ENCODE data around the gene FLYWCH1. TPM values are rescaled to one million over a fixed set of nuclear protein-coding genes. Genes with fewer than 3 reads are reported as not detected.

Gene FLYWCH1
- total RNA-seq, 1 donor from 2014 or later, result 34.7 TPM

DNA sequence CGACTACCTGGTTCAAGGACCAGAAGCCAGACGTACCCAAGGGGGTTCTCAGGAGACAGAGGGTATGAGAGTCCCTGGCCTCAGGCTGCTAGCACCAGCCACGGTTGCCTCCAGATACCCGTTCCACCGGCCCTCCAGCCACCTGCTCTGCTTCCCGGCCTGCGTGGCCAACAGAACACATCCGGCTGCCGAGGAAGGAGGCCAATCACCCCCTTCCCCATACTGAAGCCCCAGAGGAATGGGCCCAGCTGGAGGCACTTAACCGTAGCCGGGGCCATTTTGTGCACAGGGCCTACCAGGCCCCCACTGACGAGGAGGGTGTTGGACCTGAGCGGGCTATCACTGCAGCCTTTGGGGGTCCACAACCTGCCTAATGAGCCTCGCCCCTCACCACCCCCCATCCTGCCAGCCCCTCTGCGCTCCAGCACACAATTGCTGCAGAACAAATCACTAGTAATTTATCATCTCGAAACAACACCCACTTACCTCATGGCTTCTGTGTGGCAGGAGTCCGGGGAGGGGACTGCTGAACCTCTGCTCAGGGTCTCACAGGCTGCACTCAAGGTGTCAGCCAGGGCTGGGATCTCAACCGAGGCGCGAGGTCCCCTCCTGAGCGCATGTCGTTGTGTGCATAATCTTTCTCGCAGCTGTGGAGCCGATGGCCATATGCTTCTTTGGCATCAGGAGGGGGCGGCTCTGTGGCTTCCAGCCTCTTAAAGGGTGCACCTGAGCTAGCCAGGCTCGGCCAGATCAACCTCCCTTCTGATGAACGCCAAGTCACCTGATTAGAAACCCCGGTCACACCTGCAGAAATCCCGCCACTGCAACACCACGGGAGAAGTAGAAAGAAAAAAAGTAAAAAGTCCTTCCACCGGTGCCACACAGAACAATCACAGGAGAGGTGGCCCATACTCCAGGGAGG, 42.2 kb downstream of the FLYWCH1 start:
- no peak overlapping the region for H3K27ac ChIP-seq
- DNase-seq, result no peak
- ATAC-seq, result no peak

DNA sequence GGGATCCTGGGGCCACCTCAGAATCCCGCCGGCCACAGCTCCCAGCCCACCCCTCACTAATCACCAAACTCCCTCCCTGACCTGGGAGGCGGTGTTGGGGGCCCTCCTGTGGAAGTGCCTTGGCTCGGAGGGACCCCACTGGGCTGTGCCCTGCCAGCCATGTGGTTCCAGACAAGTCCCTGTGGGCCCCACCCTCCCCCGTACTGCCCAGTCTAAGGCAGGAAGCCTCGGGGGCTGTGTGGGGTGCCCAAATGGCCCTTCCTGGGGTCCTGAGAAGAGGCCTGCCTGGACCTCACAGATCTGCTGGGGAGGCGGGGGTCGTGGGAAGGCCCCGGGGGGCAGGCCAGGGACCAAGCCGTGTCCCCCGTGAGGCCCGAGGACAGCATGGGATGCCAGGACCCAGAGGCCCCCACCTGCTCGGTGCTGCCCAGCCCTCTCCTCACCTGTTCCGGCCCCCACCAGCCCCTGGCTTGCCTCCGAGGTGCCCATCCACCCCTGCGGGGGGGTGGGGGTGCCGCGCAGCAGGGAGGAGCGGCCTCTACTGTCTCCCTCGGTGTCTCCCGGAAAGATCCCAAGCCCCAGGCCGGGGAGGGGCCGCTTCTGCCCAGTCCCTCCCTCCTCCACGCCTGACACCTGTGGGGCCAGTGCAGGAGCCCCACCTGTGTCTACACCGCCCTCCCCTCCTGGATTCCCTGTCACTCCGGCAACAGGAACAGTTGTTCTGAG, 43.1 kb downstream of the FLYWCH1 start:
- H3K9me3 ChIP-seq, result no peaks in the 10 kb centered on the region
- H3K4me3 ChIP-seq, result no peak overlapping the region
- intact Hi-C loops (cut with DNase I), result no loop called here
- ATAC-seq (peak in 1 of 2 donors; percentile 5), DNase-seq (no peak)
- TF ChIP-seq, protein P1, sequence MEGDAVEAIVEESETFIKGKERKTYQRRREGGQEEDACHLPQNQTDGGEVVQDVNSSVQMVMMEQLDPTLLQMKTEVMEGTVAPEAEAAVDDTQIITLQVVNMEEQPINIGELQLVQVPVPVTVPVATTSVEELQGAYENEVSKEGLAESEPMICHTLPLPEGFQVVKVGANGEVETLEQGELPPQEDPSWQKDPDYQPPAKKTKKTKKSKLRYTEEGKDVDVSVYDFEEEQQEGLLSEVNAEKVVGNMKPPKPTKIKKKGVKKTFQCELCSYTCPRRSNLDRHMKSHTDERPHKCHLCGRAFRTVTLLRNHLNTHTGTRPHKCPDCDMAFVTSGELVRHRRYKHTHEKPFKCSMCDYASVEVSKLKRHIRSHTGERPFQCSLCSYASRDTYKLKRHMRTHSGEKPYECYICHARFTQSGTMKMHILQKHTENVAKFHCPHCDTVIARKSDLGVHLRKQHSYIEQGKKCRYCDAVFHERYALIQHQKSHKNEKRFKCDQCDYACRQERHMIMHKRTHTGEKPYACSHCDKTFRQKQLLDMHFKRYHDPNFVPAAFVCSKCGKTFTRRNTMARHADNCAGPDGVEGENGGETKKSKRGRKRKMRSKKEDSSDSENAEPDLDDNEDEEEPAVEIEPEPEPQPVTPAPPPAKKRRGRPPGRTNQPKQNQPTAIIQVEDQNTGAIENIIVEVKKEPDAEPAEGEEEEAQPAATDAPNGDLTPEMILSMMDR (IDR thresholded peaks at IDR 0.05), result no peak
- peaks cover 64% of the 10 kb centered on the region for H3K27me3 ChIP-seq (ENCODE audit: low read depth)
- peaks cover 5% of the 10 kb centered on the region for H3K36me3 ChIP-seq
- no peak overlapping the region for H3K27ac ChIP-seq
- H3K4me1 ChIP-seq, result no peaks in the 10 kb centered on the region

More for the DNA sequence above, 42.2 kb downstream of the FLYWCH1 start:
- no peak overlapping the region for H3K4me3 ChIP-seq
- H3K4me1 ChIP-seq, result no peaks in the 10 kb centered on the region
- no peaks in the 10 kb centered on the region for H3K9me3 ChIP-seq
- intact Hi-C loops (cut with DNase I), result no loop called here
- peaks cover 13% of the 10 kb centered on the region for H3K36me3 ChIP-seq
- peaks cover 55% of the 10 kb centered on the region for H3K27me3 ChIP-seq (ENCODE audit: low read depth)
- TF ChIP-seq, protein P1 (IDR thresholded peaks at IDR 0.05), result no peak

- no peaks in the 10 kb centered on the region for H3K9me3 ChIP-seq
- H3K4me3 ChIP-seq, result no peak overlapping the region
- TF ChIP-seq, protein P1 (IDR thresholded peaks at IDR 0.05), result no peak
- intact Hi-C loops (cut with DNase I), result no loop called here
- no peaks in the 10 kb centered on the region for H3K4me1 ChIP-seq
- H3K27me3 ChIP-seq (ENCODE audit: low read depth), result peaks cover 64% of the 10 kb centered on the region
- DNase-seq (no peak), ATAC-seq (no peak)
- no peak overlapping the region for H3K27ac ChIP-seq
- no peaks in the 10 kb centered on the region for H3K36me3 ChIP-seq
These were observed 43.7 kb downstream of the FLYWCH1 start for GRCh38 chr16:2955438-2955778.

GRCh38 chr16:2955779-2956578, 44.2 kb downstream of the FLYWCH1 start:
- DNase-seq (no peak), ATAC-seq (peak in 1 of 2 donors; percentile 23)
- Histone ChIP-seq H3K27ac (no peak overlapping the region), H3K27me3 (ENCODE audit: low read depth) (peaks cover 64% of the 10 kb centered on the region), H3K9me3 (no peaks in the 10 kb centered on the region), H3K36me3 (no peaks in the 10 kb centered on the region), H3K4me1 (no peaks in the 10 kb centered on the region), H3K4me3 (no peak overlapping the region)
- intact Hi-C loops (cut with DNase I), result no loop called here
- TF ChIP-seq, protein P1 (IDR thresholded peaks at IDR 0.05), result no peak

GRCh38 chr16:2956579-2956956, 44.8 kb downstream of the FLYWCH1 start:
- H3K4me1 ChIP-seq, result no peaks in the 10 kb centered on the region
- H3K9me3 ChIP-seq, result no peaks in the 10 kb centered on the region
- TF ChIP-seq, protein P1 (IDR thresholded peaks at IDR 0.05), result no peak
- intact Hi-C loops (cut with DNase I), result no loop called here
- ATAC-seq, result no peak
- H3K27ac ChIP-seq, result no peak overlapping the region
- H3K27me3 ChIP-seq (ENCODE audit: low read depth), result peaks cover 68% of the 10 kb centered on the region
- no peaks in the 10 kb centered on the region for H3K36me3 ChIP-seq
- DNase-seq, result no peak
- H3K4me3 ChIP-seq, result no peak overlapping the region
